HCT116 (cell line): ENCODE measurements around the gene KLK12. TPM values are rescaled to one million over a fixed set of nuclear protein-coding genes. Genes with fewer than 3 reads are reported as not detected.

Experiments
- ATAC-seq: fragments of 200-7000 bp; cut with Tn5 transposase; 2 replicates; pipeline ENCODE4 v1.9.1; 2020; ENCODE audit warnings: mild to moderate bottlenecking, moderate library complexity
- BruUV-seq: library from RNA; stranded (reverse); fragments of 400-500 nt; replicated peaks from 2 replicates; lab custom pipeline; 2021; lab: Mats Ljungman, UMichigan
- CTCF ChIA-PET: fragments of 300-600 bp; sonication (Branson Sonifier 250); formaldehyde crosslinking; loops from one replicate; lab custom pipeline; 2021; ENCODE audit warnings: antibody characterized with exemption; lab: Charles Lee
- POLR2A ChIA-PET: fragments of 300-600, 350-600 bp; sonication (Branson Sonifier 250); formaldehyde crosslinking; loops from one replicate; lab custom pipeline; 2021; ENCODE audit warnings: antibody characterized with exemption; lab: Charles Lee
- RAD21 ChIA-PET, 2 experiments: fragments of 300-600 bp; sonication (Branson Sonifier 250); formaldehyde crosslinking; loops; one replicate each; lab custom pipeline; 2023; ENCODE audit warnings: low total read pairs in 2 of 2; ENCODE audit not compliant: uncharacterized antibody in 2 of 2, unreplicated experiment in 2 of 2, low non-redundant PET in 1 of 2; lab: Charles Lee
- DNase-seq: peaks from one replicate; pipeline ENCODE4 v3.0.0-alpha.2; 2010; ENCODE audit warnings: low read depth, low spot score
- H2AFZ ChIP-seq: fragments of 200-600 bp; shearing (Covaris generic), sonication (generic); 2 replicates; pipeline ENCODE4 v1.6.1; 2017; ENCODE audit warnings: low read depth, mixed run types, mixed read lengths, antibody characterized with exemption, low read length; ENCODE audit not compliant: poor library complexity, severe bottlenecking
- H3K27ac ChIP-seq: 2 replicates; pipeline ENCODE4 v1.5.1; 2012; ENCODE audit warnings: low read depth, low read length
- H3K27me3 ChIP-seq: fragments of 200-600 bp; sonication (generic); 2 replicates; pipeline ENCODE4 v1.6.1; 2016; ENCODE audit warnings: mixed run types, low read length, mixed read lengths; ENCODE audit not compliant: insufficient read depth
- H3K36me3 ChIP-seq, 2 experiments: fragments of 200-500 bp in 1 of 2; fragments of 200-600 bp in 1 of 2; sonication (Bioruptor generic) in 1 of 2; sonication (generic) in 1 of 2; 2 replicates each; pipeline versions ENCODE4 v1.5.1 to v1.6.1; 2014 to 2016; ENCODE audit warnings: low read length in 2 of 2, inconsistent platforms in 1 of 2, mixed read lengths in 1 of 2, mixed run types in 1 of 2; ENCODE audit not compliant: insufficient read depth in 2 of 2, control insufficient read depth in 1 of 2
- H3K4me1 ChIP-seq, 2 experiments: fragments of 200-600 bp in 1 of 2; sonication (generic) in 1 of 2; 2 replicates each; pipeline versions ENCODE4 v1.5.1 to v1.6.1; 2012 to 2017; ENCODE audit warnings: low read length in 2 of 2, inconsistent platforms in 1 of 2, mild to moderate bottlenecking in 1 of 2, mixed read lengths in 1 of 2, mixed run types in 1 of 2, moderate library complexity in 1 of 2; ENCODE audit not compliant: insufficient read depth in 2 of 2, control insufficient read depth in 1 of 2
- H3K4me2 ChIP-seq: fragments of 200-600 bp; sonication (generic); 2 replicates; pipeline ENCODE4 v1.6.1; 2017; ENCODE audit warnings: mixed run types, low read length, mixed read lengths
- H3K4me3 ChIP-seq, 2 experiments: fragments of 200-600 bp in 1 of 2; sonication (generic) in 1 of 2; replicated peaks in 1 of 2; 2 replicates each; pipeline ENCODE4 v1.5.1; 2011 to 2016; ENCODE audit warnings: low read length in 2 of 2, control low read depth in 1 of 2, low read depth in 1 of 2, mild to moderate bottlenecking in 1 of 2, mixed read lengths in 1 of 2, mixed run types in 1 of 2
- H3K79me2 ChIP-seq: fragments of 200-600 bp; sonication (generic); 2 replicates; pipeline ENCODE4 v1.6.1; 2017; ENCODE audit warnings: mild to moderate bottlenecking, mixed run types, low read length, moderate library complexity, mixed read lengths; ENCODE audit not compliant: insufficient read depth
- H3K9ac ChIP-seq: fragments of 200-600 bp; sonication (generic); 2 replicates; pipeline ENCODE4 v1.6.1; 2016; ENCODE audit warnings: low read length, mixed read lengths
- H3K9me2 ChIP-seq: fragments of 200-600 bp; sonication (generic), shearing (Covaris generic); 2 replicates; pipeline ENCODE4 v1.6.1; 2017; ENCODE audit warnings: mixed run types, mild to moderate bottlenecking, moderate library complexity; ENCODE audit not compliant: insufficient read depth
- H3K9me3 ChIP-seq, 2 experiments: fragments of 200-500 bp in 1 of 2; fragments of 200-600 bp in 1 of 2; sonication (Bioruptor generic) in 1 of 2; sonication (generic) in 1 of 2; 2 replicates each; pipeline ENCODE4 v1.6.1; 2014 to 2017; ENCODE audit warnings: low read length in 2 of 2, mixed read lengths in 2 of 2, inconsistent platforms in 1 of 2, low read depth in 1 of 2, mild to moderate bottlenecking in 1 of 2, mixed run types in 1 of 2, moderate library complexity in 1 of 2; ENCODE audit not compliant: control insufficient read depth in 1 of 2, insufficient read depth in 1 of 2
- H4K20me1 ChIP-seq: fragments of 200-600 bp; sonication (generic), shearing (Covaris generic); 2 replicates; pipeline ENCODE4 v1.6.1; 2017; ENCODE audit warnings: mixed run types, mild to moderate bottlenecking, moderate library complexity; ENCODE audit not compliant: insufficient read depth
- ATF3 ChIP-seq: IDR thresholded peaks from 2 replicates; pipeline ENCODE4 v1.6.1; 2012
- CBX3 ChIP-seq: IDR thresholded peaks from 2 replicates; pipeline ENCODE4 v1.6.1; 2012; ENCODE audit warnings: low read depth
- CTCF ChIP-seq, 3 experiments: fragments of 200-600 bp in 1 of 3; sonication (generic) in 1 of 3; IDR thresholded peaks in 2 of 3; conservative IDR thresholded peaks in 1 of 3; 2 replicates each; pipeline ENCODE4 v1.5.1; 2012 to 2017; ENCODE audit warnings: low read depth in 2 of 3, low read length in 2 of 3, antibody characterized with exemption in 1 of 3, borderline replicate concordance in 1 of 3, control low read depth in 1 of 3, mild to moderate bottlenecking in 1 of 3, mixed read lengths in 1 of 3, mixed run types in 1 of 3, moderate library complexity in 1 of 3; ENCODE audit not compliant: insufficient read depth in 1 of 3
- EGR1 ChIP-seq: IDR thresholded peaks from 2 replicates; pipeline ENCODE4 v1.6.1; 2012; ENCODE audit warnings: low read depth
- EZH2 ChIP-seq: fragments of 200-600 bp; sonication (generic); IDR thresholded peaks from 2 replicates; pipeline ENCODE4 v1.6.1; 2017; ENCODE audit warnings: antibody characterized with exemption, mixed run types
- FOSL1 ChIP-seq: IDR thresholded peaks from 2 replicates; pipeline ENCODE4 v1.6.1; 2012; ENCODE audit warnings: low read depth
- JUND ChIP-seq: IDR thresholded peaks from 2 replicates; pipeline ENCODE4 v1.6.1; 2012
- POLR2A ChIP-seq: IDR thresholded peaks from 2 replicates; pipeline ENCODE4 v1.7.0; 2011; ENCODE audit warnings: borderline replicate concordance; ENCODE audit not compliant: insufficient read depth, insufficient read length; ENCODE audit errors: extremely low read depth
- POLR2AphosphoS5 ChIP-seq: IDR thresholded peaks from 2 replicates; pipeline ENCODE4 v1.6.1; 2011; ENCODE audit warnings: mild to moderate bottlenecking, low read depth, low read length, moderate library complexity
- RAD21 ChIP-seq: IDR thresholded peaks from 2 replicates; pipeline ENCODE4 v1.6.1; 2012; ENCODE audit warnings: low read depth, mild to moderate bottlenecking
- REST ChIP-seq: IDR thresholded peaks from 2 replicates; pipeline ENCODE4 v1.6.1; 2012; ENCODE audit warnings: low read depth
- SIN3A ChIP-seq: IDR thresholded peaks from 2 replicates; pipeline ENCODE4 v1.6.1; 2012; ENCODE audit warnings: low read depth
- SRF ChIP-seq: IDR thresholded peaks from 2 replicates; pipeline ENCODE4 v1.6.1; 2012; ENCODE audit warnings: low read depth
- TCF7L2 ChIP-seq: IDR thresholded peaks from 2 replicates; pipeline ENCODE4 v1.7.0; 2011; ENCODE audit warnings: borderline replicate concordance, inconsistent platforms; ENCODE audit not compliant: insufficient read depth, insufficient read length; ENCODE audit errors: extremely low read depth
- YY1 ChIP-seq: IDR thresholded peaks from 2 replicates; pipeline ENCODE4 v1.6.1; 2011; ENCODE audit warnings: low read length, low read depth, moderate library complexity, mild to moderate bottlenecking; ENCODE audit not compliant: insufficient replicate concordance; ENCODE audit errors: extremely low read depth
- ZBTB33 ChIP-seq: IDR thresholded peaks from 2 replicates; pipeline ENCODE4 v1.6.1; 2011; ENCODE audit warnings: mild to moderate bottlenecking, low read length, moderate library complexity; ENCODE audit not compliant: insufficient replicate concordance; ENCODE audit errors: extremely low read depth
- ZFX ChIP-seq: fragments of 450-650 bp; IDR thresholded peaks from 2 replicates; pipeline ENCODE4 v1.6.1; 2017
- intact Hi-C: fragments of 100-400 bp; cut with micrococcal nuclease; formaldehyde crosslinking; loops from 2 replicates; pipeline ENCODE4 v1.10.0; 2022
- total RNA-seq: library from RNA; stranded (reverse); gene quantifications from one replicate; pipeline ENCODE4 v1.2.1, GENCODE V29; 2021; ENCODE audit not compliant: unreplicated experiment

The KLK12 gene
- total RNA-seq, 1 experiment from 2014 or later, result not detected

- no peaks in the 10 kb centered on the region for H3K36me3 ChIP-seq
- H3K27ac ChIP-seq, result no peak overlapping the region; the same call in 1 of the 2 replicates
- no peak overlapping the region for H2AFZ ChIP-seq
- no peaks in the 10 kb centered on the region for H3K27me3 ChIP-seq
- H4K20me1 ChIP-seq, result no peaks in the 10 kb centered on the region
- TF ChIP-seq POLR2AphosphoS5, result no peak
- TF ChIP-seq ATF3, result no peak
- no peak for TF ChIP-seq EZH2
- TF ChIP-seq RAD21, result no peak
- TF ChIP-seq ZBTB33, result no peak
- no peak for TF ChIP-seq TCF7L2
- no peak for TF ChIP-seq SIN3A
- no peak for TF ChIP-seq EGR1
- TF ChIP-seq JUND, result no peak
- no peak for TF ChIP-seq REST
- TF ChIP-seq POLR2A, result no peak
- TF ChIP-seq YY1, result no peak
- no peak for TF ChIP-seq FOSL1
- no peak for TF ChIP-seq CTCF (IDR thresholded peaks at IDR 0.05 in 2 of 3, conservative IDR thresholded peaks at IDR 0.05 in 1 of 3; ENCODE audit: borderline replicate concordance in 1 of 3, insufficient read depth in 1 of 3, low read depth in 2 of 3, low read length in 2 of 3)
- no peak for TF ChIP-seq ZFX
- TF ChIP-seq CBX3, result no peak
- TF ChIP-seq SRF, result no peak
- H3K79me2 ChIP-seq, result no peaks in the 10 kb centered on the region
- H3K9me2 ChIP-seq, result no peaks in the 10 kb centered on the region
- H3K4me1 ChIP-seq, result peaks cover 32 to 60% of the 10 kb centered on the region in 2 experiments
- DNase-seq, result no peak
- POLR2A ChIA-PET, result no interaction called here
- H3K4me3 ChIP-seq, result no peak overlapping the region
- ATAC-seq, result no peak
- no TSS peak for BruUV-seq
- H3K4me2 ChIP-seq, result 0 out of 2 replicates have a peak overlapping the region, but pooled peaks have one; percentile 27
- RAD21 ChIA-PET, result no interaction called here
- CTCF ChIA-PET, result no interaction called here
- H3K9me3 ChIP-seq, result no peaks in the 10 kb centered on the region
- no peak overlapping the region for H3K9ac ChIP-seq
- intact Hi-C loops, result no loop called here
Observed at GRCh38 chr19:50981587-50982146, 53.1 kb downstream of the KLK12 start.
